WTC11 (cell line): ENCODE data around the gene IVD. TPM values are rescaled to one million over a fixed set of nuclear protein-coding genes. Genes with fewer than 3 reads are reported as not detected.
A peak's percentile ranks its signal among the peaks of the same experiment; 100 is the strongest.

ENCODE experiments used
- ATAC-seq: fragments of 200-7000 bp; cut with Tn5 transposase; 2 replicates; pipeline ENCODE4 v1.10.0; 2021; ENCODE audit warnings: mild to moderate bottlenecking, moderate library complexity
- CTCF ChIA-PET: fragments of 300-600 bp; sonication (Branson Sonifier 250); formaldehyde crosslinking; loops from one replicate; lab custom pipeline; 2021; ENCODE audit warnings: antibody characterized with exemption; lab: Charles Lee
- POLR2A ChIA-PET: fragments of 350-600 bp; sonication (Branson Sonifier 250); formaldehyde crosslinking; loops from one replicate; lab custom pipeline; 2021; ENCODE audit warnings: antibody characterized with exemption; lab: Charles Lee
- DNase-seq: peaks from one replicate; pipeline ENCODE4 v3.0.0; 2021; ENCODE audit warnings: low spot score
- H3K27ac Mint-ChIP-seq: 2 replicates; pipeline ENCODE4 v1.8.0; 2021; ENCODE audit warnings: mixed read lengths
- H3K27me3 Mint-ChIP-seq: 2 replicates; pipeline ENCODE4 v1.8.0; 2021; ENCODE audit warnings: low read depth, mild to moderate bottlenecking, moderate library complexity, mixed read lengths
- H3K36me3 Mint-ChIP-seq: 2 replicates; pipeline ENCODE4 v1.8.0; 2021; ENCODE audit warnings: mixed read lengths
- H3K4me1 Mint-ChIP-seq: 2 replicates; pipeline ENCODE4 v1.8.0; 2022; ENCODE audit warnings: mixed read lengths
- H3K4me3 Mint-ChIP-seq: 2 replicates; pipeline ENCODE4 v1.8.0; 2021; ENCODE audit warnings: mild to moderate bottlenecking, moderate library complexity, mixed read lengths
- H3K9me3 Mint-ChIP-seq: 2 replicates; pipeline ENCODE4 v1.8.0; 2021; ENCODE audit warnings: mixed read lengths
- ATF1 ChIP-seq: sonication (generic); formaldehyde crosslinking; IDR thresholded peaks from 2 replicates; pipeline ENCODE4 v1.8.1; 2023; ENCODE audit warnings: mild to moderate bottlenecking, moderate library complexity, missing genetic modification reagents
- ATF2 ChIP-seq: sonication (generic); formaldehyde crosslinking; IDR thresholded peaks from 2 replicates; pipeline ENCODE4 v1.8.1; 2022; ENCODE audit warnings: low read depth, missing genetic modification reagents, borderline replicate concordance
- ATF6 ChIP-seq: sonication (generic); formaldehyde crosslinking; IDR thresholded peaks from 2 replicates; pipeline ENCODE4 v1.8.1; 2023; ENCODE audit warnings: mild to moderate bottlenecking, missing genetic modification reagents
- CDX4 ChIP-seq: fragments of 250-450 bp; sonication (Bioruptor Pico); IDR thresholded peaks from 2 replicates; pipeline ENCODE4 v1.9.0; 2021; ENCODE audit warnings: moderate library complexity, mild to moderate bottlenecking, inconsistent platforms, borderline replicate concordance
- CREM ChIP-seq: sonication (generic); formaldehyde crosslinking; IDR thresholded peaks from 2 replicates; pipeline ENCODE4 v1.8.1; 2022; ENCODE audit warnings: mild to moderate bottlenecking, missing genetic modification reagents, moderate library complexity
- ELF4 ChIP-seq: sonication (generic); formaldehyde crosslinking; IDR thresholded peaks from 2 replicates; pipeline ENCODE4 v1.8.1; 2022; ENCODE audit warnings: low read depth, mild to moderate bottlenecking, moderate library complexity, missing genetic modification reagents
- FOXJ3 ChIP-seq: sonication (generic); formaldehyde crosslinking; IDR thresholded peaks from 2 replicates; pipeline ENCODE4 v1.9.0; 2021; ENCODE audit warnings: missing genetic modification reagents, mild to moderate bottlenecking, borderline replicate concordance
- FOXP4 ChIP-seq: sonication (generic); formaldehyde crosslinking; IDR thresholded peaks from 2 replicates; pipeline ENCODE4 v1.8.0; 2022; ENCODE audit warnings: mild to moderate bottlenecking, missing genetic modification reagents
- GABPB1 ChIP-seq: sonication (generic); formaldehyde crosslinking; IDR thresholded peaks from 2 replicates; pipeline ENCODE4 v1.8.1; 2023; ENCODE audit warnings: mild to moderate bottlenecking, missing genetic modification reagents
- JUN ChIP-seq: sonication (generic); formaldehyde crosslinking; IDR thresholded peaks from 2 replicates; pipeline ENCODE4 v1.8.0; 2023; ENCODE audit warnings: mild to moderate bottlenecking, missing genetic modification reagents
- MXD4 ChIP-seq: fragments of 250-450 bp; sonication (Bioruptor Pico); IDR thresholded peaks from 2 replicates; pipeline ENCODE4 v1.8.0; 2021; ENCODE audit warnings: mild to moderate bottlenecking, moderate library complexity, borderline replicate concordance
- MYBL2 ChIP-seq: sonication (generic); formaldehyde crosslinking; IDR thresholded peaks from 2 replicates; pipeline ENCODE4 v1.8.1; 2023; ENCODE audit warnings: mild to moderate bottlenecking, moderate library complexity, missing genetic modification reagents
- NFATC4 ChIP-seq: fragments of 250-450 bp; sonication (Bioruptor Pico); IDR thresholded peaks from 2 replicates; pipeline ENCODE4 v1.9.0; 2021; ENCODE audit warnings: mild to moderate bottlenecking
- NFE2L1 ChIP-seq: sonication (generic); formaldehyde crosslinking; IDR thresholded peaks from 2 replicates; pipeline ENCODE4 v1.8.1; 2023; ENCODE audit warnings: missing genetic modification reagents
- PRDM15 ChIP-seq: sonication (generic); formaldehyde crosslinking; IDR thresholded peaks from 2 replicates; pipeline ENCODE4 v1.8.0; 2022; ENCODE audit warnings: missing genetic modification reagents
- RORB ChIP-seq: fragments of 250-450 bp; sonication (Bioruptor Pico); IDR thresholded peaks from 2 replicates; pipeline ENCODE4 v1.9.0; 2021; ENCODE audit warnings: mild to moderate bottlenecking
- TEAD1 ChIP-seq: sonication (generic); formaldehyde crosslinking; IDR thresholded peaks from 2 replicates; pipeline ENCODE4 v1.8.0; 2022; ENCODE audit warnings: mild to moderate bottlenecking, missing genetic modification reagents
- ZNF416 ChIP-seq: fragments of 250-450 bp; sonication (Bioruptor Pico); IDR thresholded peaks from 2 replicates; pipeline ENCODE4 v1.9.0; 2021; ENCODE audit warnings: mild to moderate bottlenecking, inconsistent platforms
- ZNF423 ChIP-seq: fragments of 250-450 bp; sonication (Bioruptor Pico); IDR thresholded peaks from 2 replicates; pipeline ENCODE4 v2.1.2; 2022; ENCODE audit warnings: mild to moderate bottlenecking, moderate library complexity
- ZNF425 ChIP-seq: fragments of 250-450 bp; sonication (Bioruptor Pico); conservative IDR thresholded peaks from 2 replicates; pipeline ENCODE4 v1.9.0; 2021; ENCODE audit warnings: mild to moderate bottlenecking
- ZNF512 ChIP-seq: sonication (generic); formaldehyde crosslinking; IDR thresholded peaks from 2 replicates; pipeline ENCODE4 v1.8.1; 2022; ENCODE audit warnings: missing genetic modification reagents, borderline replicate concordance
- ZNF671 ChIP-seq: fragments of 250-450 bp; sonication (Bioruptor Pico); IDR thresholded peaks from 2 replicates; pipeline ENCODE4 v1.8.0; 2021; ENCODE audit warnings: mild to moderate bottlenecking
- total RNA-seq: library from RNA; stranded (reverse); gene quantifications from 3 replicates; pipeline ENCODE4 v1.2.3, GENCODE V29; 2021

The IVD gene
- total RNA-seq, 1 experiment from 2014 or later = 96.1 TPM

GRCh38 chr15:40380636-40381035, 25.0 kb upstream of the IVD start (continued):
- TF ChIP-seq NFE2L1 (CRISPR knock-in tag) (no peak), NFATC4 (CRISPR knock-in tag) (no peak), ZNF671 (no peak), FOXJ3 (CRISPR knock-in tag) (no peak), ZNF423 (CRISPR knock-in tag) (no peak), RORB (CRISPR knock-in tag) (no peak), JUN (no peak), ATF6 (CRISPR knock-in tag) (no peak)
- TF ChIP-seq, all 79 proteins: peak for 0

- no peak for ATAC-seq
- Mint-ChIP-seq H3K36me3 (peaks cover 29% of the 10 kb centered on the region), H3K27ac (peak overlapping the region; percentile 98; the same call in 1 of the 2 replicates), H3K4me1 (peaks cover 22% of the 10 kb centered on the region), H3K27me3 (no peaks in the 10 kb centered on the region), H3K4me3 (peak overlapping the region; percentile 92), H3K9me3 (peaks cover 8% of the 10 kb centered on the region)
- CTCF ChIA-PET = interaction anchor here (0.6 to 1.7 kb wide), 11 partner anchors 10 to 107 kb away, joined by 3 to 17 read pairs (median 3); partner anchors contain the start of genes CCDC9B and PLCB2
- DNase-seq = no peak
- TF ChIP-seq ZNF512 = no peak
- TF ChIP-seq TEAD1 (CRISPR knock-in tag) = no peak
- TF ChIP-seq ZNF425 (CRISPR knock-in tag) = no peak
- no peak for TF ChIP-seq CDX4 (CRISPR knock-in tag)
- no peak for TF ChIP-seq CREM
- no peak for TF ChIP-seq ATF2 (CRISPR knock-in tag)
- TF ChIP-seq PRDM15 = no peak
- TF ChIP-seq ZNF416 (CRISPR knock-in tag) = no peak
- no peak for TF ChIP-seq FOXP4 (CRISPR knock-in tag)
- TF ChIP-seq GABPB1 = no peak
- no peak for TF ChIP-seq MXD4 (CRISPR knock-in tag)
- no peak for TF ChIP-seq ATF1 (CRISPR knock-in tag)
- TF ChIP-seq ELF4 (CRISPR knock-in tag) = no peak
- TF ChIP-seq MYBL2 (CRISPR knock-in tag) = no peak
- POLR2A ChIA-PET = interaction anchor here (0.5 to 1.5 kb wide), 6 partner anchors 10 to 41 kb away, joined by 3 to 8 read pairs (median 4); partner anchors contain the start of genes CCDC9B and IVD
Observed at GRCh38 chr15:40381818-40382529, 23.6 kb upstream of the IVD start.
